CD14-positive monocyte (primary cell): ENCODE data around the gene CACNB4. TPM values are rescaled to one million over a fixed set of nuclear protein-coding genes. Genes with fewer than 3 reads are reported as not detected.

ENCODE experiments used
- DNase-seq, 3 donors: peaks; one replicate each; pipeline ENCODE4 v3.0.0-alpha.2; 2011 to 2022
- H2AFZ ChIP-seq: 2 replicates; pipeline ENCODE4 v1.6.0; 2012; ENCODE audit warnings: mild to moderate bottlenecking, low read depth, low read length, inconsistent platforms; ENCODE audit not compliant: insufficient read depth, poor library complexity, severe bottlenecking
- H3K27ac ChIP-seq, 2 donors: 1 replicate in 1 of 2; 2 replicates in 1 of 2; pipeline ENCODE4 v1.5.1; 2012 to 2013; ENCODE audit warnings: low read length in 2 of 2, control low read depth in 1 of 2, inconsistent platforms in 1 of 2, low read depth in 1 of 2, mild to moderate bottlenecking in 1 of 2
- H3K27me3 ChIP-seq, 2 donors: one replicate each; pipeline versions ENCODE4 v1.6.0 to v1.6.1; 2011 to 2013; ENCODE audit warnings: low read length in 2 of 2; ENCODE audit not compliant: control insufficient read depth in 2 of 2, insufficient read depth in 2 of 2
- H3K36me3 ChIP-seq, 2 donors: replicated peaks in 1 of 2; 1 replicate in 1 of 2; 2 replicates in 1 of 2; pipeline versions ENCODE4 v1.5.1 to v1.6.1; 2012 to 2013; ENCODE audit warnings: low read length in 2 of 2, control low read depth in 1 of 2, inconsistent platforms in 1 of 2, mild to moderate bottlenecking in 1 of 2; ENCODE audit not compliant: insufficient read depth in 2 of 2, control insufficient read depth in 1 of 2
- H3K4me1 ChIP-seq, 2 donors: 1 replicate in 1 of 2; 2 replicates in 1 of 2; pipeline versions ENCODE4 v1.5.1 to v1.6.1; 2012 to 2013; ENCODE audit warnings: low read length in 2 of 2, control low read depth in 1 of 2, inconsistent platforms in 1 of 2, mild to moderate bottlenecking in 1 of 2, moderate library complexity in 1 of 2; ENCODE audit not compliant: insufficient read depth in 2 of 2, control insufficient read depth in 1 of 2
- H3K4me2 ChIP-seq: replicated peaks from 2 replicates; pipeline ENCODE3; 2012; ENCODE audit warnings: low read length, moderate library complexity, mild to moderate bottlenecking; ENCODE audit not compliant: poor library complexity, severe bottlenecking; ENCODE audit errors: extremely low read depth
- H3K4me3 ChIP-seq, 3 experiments: fragments of 200-600 bp in 1 of 3; sonication (generic) in 1 of 3; replicated peaks in 1 of 3; 1 replicate in 2 of 3; 2 replicates in 1 of 3; pipeline ENCODE4 v1.5.1; 2011 to 2013; ENCODE audit warnings: low read length in 3 of 3, mild to moderate bottlenecking in 3 of 3, control low read depth in 2 of 3, low read depth in 2 of 3, inconsistent platforms in 1 of 3, moderate library complexity in 1 of 3
- H3K79me2 ChIP-seq: 2 replicates; pipeline ENCODE4 v1.6.0; 2012; ENCODE audit warnings: mild to moderate bottlenecking, control low read depth, inconsistent platforms, low read length, moderate library complexity; ENCODE audit not compliant: insufficient read depth
- H3K9ac ChIP-seq: 2 replicates; pipeline ENCODE4 v1.6.0; 2017; ENCODE audit warnings: low read length, mild to moderate bottlenecking; ENCODE audit not compliant: insufficient read depth, poor library complexity, severe bottlenecking
- H3K9me3 ChIP-seq, 2 donors: replicated peaks in 1 of 2; 1 replicate in 1 of 2; 2 replicates in 1 of 2; pipeline versions ENCODE4 v1.5.1 to v1.6.1; 2012 to 2013; ENCODE audit warnings: low read length in 2 of 2, control low read depth in 1 of 2; ENCODE audit not compliant: control insufficient read depth in 1 of 2, insufficient read depth in 1 of 2
- H4K20me1 ChIP-seq: 2 replicates; pipeline ENCODE4 v1.6.0; 2012; ENCODE audit warnings: mild to moderate bottlenecking, low read length, control low read depth, moderate library complexity; ENCODE audit not compliant: insufficient read depth
- H3K27ac Mint-ChIP-seq, 7 donors: one replicate each; pipeline ENCODE4 v1.8.0; 2020; ENCODE audit warnings: mild to moderate bottlenecking in 7 of 7, mixed read lengths in 7 of 7, moderate library complexity in 6 of 7, inconsistent platforms in 2 of 7
- H3K27me3 Mint-ChIP-seq, 3 donors: one replicate each; pipeline ENCODE4 v1.8.0; 2021 to 2022; ENCODE audit warnings: low read depth in 3 of 3, mild to moderate bottlenecking in 3 of 3, mixed read lengths in 3 of 3, moderate library complexity in 3 of 3, inconsistent platforms in 1 of 3
- H3K36me3 Mint-ChIP-seq, 2 donors: one replicate each; pipeline ENCODE4 v1.8.0; 2020; ENCODE audit warnings: mixed read lengths in 2 of 2, inconsistent platforms in 1 of 2, mild to moderate bottlenecking in 1 of 2
- H3K4me1 Mint-ChIP-seq: one replicate; pipeline ENCODE4 v1.8.0; 2020; ENCODE audit warnings: mild to moderate bottlenecking, mixed read lengths
- H3K4me3 Mint-ChIP-seq, 2 donors: one replicate each; pipeline ENCODE4 v1.8.0; 2020; ENCODE audit warnings: mild to moderate bottlenecking in 2 of 2, mixed read lengths in 2 of 2, moderate library complexity in 1 of 2
- H3K9me3 Mint-ChIP-seq, 7 donors: one replicate each; pipeline ENCODE4 v1.8.0; 2020 to 2022; ENCODE audit warnings: mixed read lengths in 7 of 7, mild to moderate bottlenecking in 6 of 7, moderate library complexity in 6 of 7, inconsistent platforms in 2 of 7
- WGBS: methylation state at CpG from one replicate; pipeline ENCODE4 v1.1.5; 2013; ENCODE audit warnings: missing lambda C conversion rate; ENCODE audit not compliant: insufficient coverage; 5-methylcytosine and 5-hydroxymethylcytosine counted together
- intact Hi-C, 2 donors: fragments of 100-400 bp; cut with micrococcal nuclease; formaldehyde crosslinking; loops; one replicate each; pipeline versions ENCODE4 v1.15.0 to v1.15.1; 2023
- polyA plus RNA-seq, 3 donors: library from polyadenylated mRNA; depleted of rRNA in 1 of 3; unstranded in 2 of 3; stranded (reverse) in 1 of 3; fragments of 300-500 nt in 2 of 3; fragments of >200 nt in 1 of 3; fragmentation: Illumina TruSeq in 2 of 3; gene quantifications; 1 replicate in 2 of 3; 2 replicates in 1 of 3; pipeline ENCODE4 v1.2.3, GENCODE V29; 2012 to 2021
- TF ChIP-seq, protein P1 (sequence below): fragments of 200-600 bp; IDR thresholded peaks from one replicate; pipeline ENCODE4 v1.8.0; 2022; ENCODE audit warnings: antibody characterized with exemption, mild to moderate bottlenecking

Gene CACNB4
- polyA plus RNA-seq, 3 donors: 0.44 to 1.9 (median 1.1) TPM

DNA sequence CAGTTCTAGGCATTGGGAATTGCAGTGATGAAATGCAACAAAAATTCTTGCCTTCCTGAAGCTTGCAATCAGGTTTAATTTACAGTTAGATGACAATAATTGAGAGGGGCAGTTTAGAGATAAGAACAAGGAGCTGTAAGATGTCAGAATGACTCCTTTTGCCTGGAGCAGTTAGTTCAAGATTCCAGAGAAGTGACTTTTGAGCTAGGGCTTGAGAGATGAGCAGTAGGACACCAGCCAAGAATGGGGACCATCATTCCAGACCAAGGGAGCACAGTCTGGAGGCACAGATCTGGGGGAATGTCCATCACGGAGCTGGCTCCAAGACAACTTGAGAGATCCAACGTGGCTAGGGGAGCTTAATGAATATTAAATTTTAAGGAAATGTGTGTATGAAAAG, 26.8 kb downstream of the CACNB4 start:
- peaks cover 0 to 2% (median 0%) of the 10 kb centered on the region in 7 donors for H3K9me3 Mint-ChIP-seq
- Histone ChIP-seq H3K9me3 (no peaks in the 10 kb centered on the region), H3K79me2 (no peaks in the 10 kb centered on the region), H3K4me3 (no peak overlapping the region), H3K4me1 (peaks cover 8 to 10% of the 10 kb centered on the region in 2 donors), H3K27me3 (no peaks in the 10 kb centered on the region), H3K36me3 (no peaks in the 10 kb centered on the region), H3K9ac (no peak overlapping the region), H4K20me1 (no peaks in the 10 kb centered on the region), H2AFZ (no peak overlapping the region), H3K27ac (no peak overlapping the region), H3K4me2 (no peak overlapping the region)
- TF ChIP-seq, protein P1, sequence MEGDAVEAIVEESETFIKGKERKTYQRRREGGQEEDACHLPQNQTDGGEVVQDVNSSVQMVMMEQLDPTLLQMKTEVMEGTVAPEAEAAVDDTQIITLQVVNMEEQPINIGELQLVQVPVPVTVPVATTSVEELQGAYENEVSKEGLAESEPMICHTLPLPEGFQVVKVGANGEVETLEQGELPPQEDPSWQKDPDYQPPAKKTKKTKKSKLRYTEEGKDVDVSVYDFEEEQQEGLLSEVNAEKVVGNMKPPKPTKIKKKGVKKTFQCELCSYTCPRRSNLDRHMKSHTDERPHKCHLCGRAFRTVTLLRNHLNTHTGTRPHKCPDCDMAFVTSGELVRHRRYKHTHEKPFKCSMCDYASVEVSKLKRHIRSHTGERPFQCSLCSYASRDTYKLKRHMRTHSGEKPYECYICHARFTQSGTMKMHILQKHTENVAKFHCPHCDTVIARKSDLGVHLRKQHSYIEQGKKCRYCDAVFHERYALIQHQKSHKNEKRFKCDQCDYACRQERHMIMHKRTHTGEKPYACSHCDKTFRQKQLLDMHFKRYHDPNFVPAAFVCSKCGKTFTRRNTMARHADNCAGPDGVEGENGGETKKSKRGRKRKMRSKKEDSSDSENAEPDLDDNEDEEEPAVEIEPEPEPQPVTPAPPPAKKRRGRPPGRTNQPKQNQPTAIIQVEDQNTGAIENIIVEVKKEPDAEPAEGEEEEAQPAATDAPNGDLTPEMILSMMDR: no peak
- peaks cover 0 to 8% of the 10 kb centered on the region in 2 donors for H3K36me3 Mint-ChIP-seq
- H3K27me3 Mint-ChIP-seq: peaks cover 0 to 1% (median 0%) of the 10 kb centered on the region in 3 donors
- WGBS: no CpG with 5 or more reads among the region's 2 CpGs
- no peak overlapping the region for H3K4me3 Mint-ChIP-seq
- no peak overlapping the region for H3K27ac Mint-ChIP-seq
- intact Hi-C loops: no loop called here
- peaks cover 13% of the 10 kb centered on the region for H3K4me1 Mint-ChIP-seq
- DNase-seq: no peak

DNA sequence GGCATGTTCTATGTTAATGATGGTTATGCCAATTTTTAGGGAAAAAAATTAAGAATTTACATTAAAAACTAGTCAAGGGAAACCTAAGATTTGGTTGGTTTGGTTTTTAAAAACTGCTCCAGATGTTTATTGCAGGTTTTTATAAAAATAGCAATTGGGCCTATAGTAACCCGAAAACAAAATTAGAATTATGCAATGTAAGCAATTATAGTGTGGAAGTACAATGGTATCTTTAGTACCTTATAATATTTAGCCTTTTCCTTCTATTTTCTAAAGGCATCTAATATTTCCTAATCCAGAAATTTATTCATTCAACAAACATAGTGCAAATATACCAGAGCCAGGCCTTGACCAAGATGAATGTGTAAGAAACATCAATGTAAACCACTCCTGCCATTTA, 27.3 kb downstream of the CACNB4 start:
- Histone ChIP-seq H3K4me1 (peaks cover 8 to 10% of the 10 kb centered on the region in 2 donors), H3K4me2 (no peak overlapping the region), H4K20me1 (no peaks in the 10 kb centered on the region), H3K79me2 (no peaks in the 10 kb centered on the region), H3K27ac (no peak overlapping the region), H3K9ac (no peak overlapping the region), H3K36me3 (no peaks in the 10 kb centered on the region), H2AFZ (no peak overlapping the region), H3K9me3 (no peaks in the 10 kb centered on the region), H3K4me3 (no peak overlapping the region), H3K27me3 (no peaks in the 10 kb centered on the region)
- Mint-ChIP-seq H3K4me3 (no peak overlapping the region), H3K4me1 (peaks cover 13% of the 10 kb centered on the region), H3K9me3 (peaks cover 0 to 2% (median 0%) of the 10 kb centered on the region in 7 donors), H3K27ac (no peak overlapping the region), H3K27me3 (peaks cover 0 to 1% (median 0%) of the 10 kb centered on the region in 3 donors), H3K36me3 (peaks cover 0 to 8% of the 10 kb centered on the region in 2 donors)
- WGBS: no CpG with 5 or more reads among the region's 1 CpG
- TF ChIP-seq, protein P1: no peak
- intact Hi-C loops: no loop called here
- no peak for DNase-seq
